Glomerular endothelial cell (primary cell): ENCODE results near the gene DPPA2. TPM values are rescaled to one million over a fixed set of nuclear protein-coding genes. Genes with fewer than 3 reads are reported as not detected.

Source experiments
- DNase-seq: peaks from one replicate; pipeline ENCODE4 v3.0.0-alpha.2; 2011; ENCODE audit warnings: low read depth, low spot score; ENCODE audit errors: extremely low read depth
- total RNA-seq: library from RNA; depleted of rRNA; stranded (reverse); fragments of >200 nt; gene quantifications from 2 replicates; pipeline ENCODE4 v1.2.3, GENCODE V29; 2015

Gene DPPA2
- total RNA-seq, 1 donor from 2014 or later: not detected

DNA sequence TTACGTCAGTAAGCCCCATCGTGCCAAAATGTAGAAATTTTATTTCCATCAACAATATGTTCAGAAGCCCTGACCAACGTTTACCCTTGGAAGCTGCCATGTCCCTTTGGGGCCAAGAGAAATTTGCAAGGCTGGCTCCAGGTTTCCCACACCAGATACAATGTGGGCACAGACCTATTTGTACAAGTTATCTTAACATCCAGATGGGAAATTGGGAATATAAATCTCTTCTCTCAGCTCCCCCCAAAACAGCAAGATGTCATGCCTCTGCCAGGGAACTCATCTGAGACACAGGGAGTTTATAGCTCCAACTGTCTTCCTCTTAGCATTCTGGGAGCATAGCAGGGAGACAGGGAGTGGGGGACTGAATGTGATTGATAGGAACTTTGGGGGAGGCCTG lies 9.3 kb upstream of the DPPA2 start:
- DNase-seq: no peak

DNA sequence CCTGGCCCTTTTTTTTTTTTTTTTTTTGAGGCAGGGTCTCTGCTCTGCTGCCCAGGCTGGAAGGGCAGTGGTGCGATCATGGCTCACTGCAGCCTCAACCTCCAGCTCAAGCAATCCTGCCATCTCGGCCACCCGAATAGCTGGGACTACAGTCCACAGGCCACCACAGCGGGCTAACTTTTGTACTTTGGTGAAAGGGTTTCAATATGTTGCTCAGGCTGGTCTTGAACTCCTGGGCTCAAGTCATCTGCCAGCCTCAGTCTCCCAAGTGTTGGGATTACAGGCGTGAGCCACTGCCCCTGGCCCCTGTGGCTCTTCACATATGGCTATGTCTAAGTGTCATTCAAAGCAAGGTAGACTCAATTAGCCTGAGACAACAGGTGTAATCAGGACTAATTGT lies 8.8 kb upstream of the DPPA2 start:
- no peak for DNase-seq

DNA sequence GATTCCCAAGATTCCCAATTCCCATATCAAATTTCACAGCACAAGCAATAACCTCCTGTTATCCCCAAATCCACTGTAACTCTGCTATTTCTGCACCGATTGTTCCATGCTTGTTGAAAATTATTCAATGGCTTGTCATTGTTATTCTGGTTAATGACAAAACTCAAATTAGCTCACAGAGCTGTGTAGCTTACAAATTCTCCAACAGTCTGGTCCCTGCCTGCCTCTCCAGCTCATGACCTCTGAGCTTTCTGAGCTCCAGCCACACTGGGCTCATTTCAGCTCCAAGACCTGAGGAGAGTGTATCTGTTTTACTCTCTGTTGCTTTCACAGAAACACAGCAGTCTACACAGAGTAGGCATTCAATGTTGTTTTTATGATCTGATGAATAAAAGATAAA lies 3.3 kb downstream of the DPPA2 start:
- no peak for DNase-seq

DNA sequence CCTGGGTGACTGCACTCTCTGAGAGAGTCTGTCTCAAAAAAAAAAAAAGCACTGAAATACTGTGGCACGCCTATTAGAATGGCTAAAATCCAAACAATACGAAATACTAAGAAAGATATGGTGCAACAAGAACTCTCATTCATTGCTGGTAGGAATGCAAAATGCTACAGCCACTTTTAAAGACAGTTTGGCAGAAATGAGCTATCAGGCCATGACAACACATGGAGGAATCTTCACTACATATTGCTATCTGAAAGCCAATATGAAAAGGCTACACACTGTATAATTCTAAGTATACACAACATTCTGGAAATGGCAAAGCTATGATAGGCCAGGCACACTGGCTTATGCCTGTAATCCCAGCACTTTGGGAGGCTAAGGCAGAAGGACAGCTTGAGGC lies 18.8 kb downstream of the DPPA2 start:
- no peak for DNase-seq

- DNase-seq: no peak
Measured at GRCh38 chr3:109284071-109284470, 32.2 kb downstream of the DPPA2 start.

- no peak for DNase-seq
Measured at GRCh38 chr3:109278546-109278945, 37.8 kb downstream of the DPPA2 start.

DNA sequence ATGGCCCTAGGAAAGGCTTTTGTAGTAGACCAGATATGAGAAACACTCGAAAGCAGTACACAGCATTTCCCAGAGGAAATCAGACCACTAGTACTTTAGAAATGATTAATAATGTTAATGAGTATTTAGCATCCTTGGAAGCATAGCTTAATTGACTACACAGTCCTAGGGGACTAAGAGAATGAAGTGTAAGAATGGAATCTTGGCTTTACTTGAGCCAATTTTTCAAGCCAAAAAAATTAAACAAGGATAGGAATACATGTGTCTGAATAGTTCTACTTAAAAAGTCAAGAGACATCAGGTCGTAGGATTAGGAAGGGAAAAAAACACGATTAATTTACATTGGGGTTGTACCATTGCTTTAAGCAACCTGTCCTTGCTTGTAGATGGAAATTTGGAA lies 38.2 kb downstream of the DPPA2 start:
- DNase-seq: no peak

DNA sequence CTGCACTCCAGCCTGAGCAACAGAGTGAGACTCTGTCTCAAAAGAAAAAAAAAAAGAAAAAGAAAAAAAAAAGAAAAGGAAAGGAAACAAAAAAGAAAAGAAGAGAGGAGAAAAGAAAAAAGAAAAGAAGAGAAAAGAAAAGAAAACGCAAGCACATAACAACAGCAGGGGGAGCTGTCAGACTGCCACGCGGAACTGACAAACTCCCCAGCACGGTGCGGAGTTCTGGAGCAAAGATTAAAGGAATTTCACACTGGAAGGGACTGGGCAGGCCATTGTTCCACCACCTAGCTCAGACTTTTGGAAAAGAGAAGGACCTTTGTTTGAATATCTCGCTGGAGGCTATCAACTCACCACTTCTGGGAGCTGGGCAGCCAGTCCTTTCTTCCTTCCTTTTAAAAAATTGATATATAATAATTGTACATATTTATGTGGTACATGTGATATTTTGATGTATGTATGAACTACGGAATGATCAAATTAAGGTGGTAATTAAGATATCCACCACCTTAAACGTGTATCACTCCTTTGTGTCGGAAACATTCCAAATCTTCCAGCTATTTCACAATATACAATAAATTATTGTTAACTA lies 40.5 kb downstream of the DPPA2 start:
- no peak for DNase-seq

GRCh38 chr3:109270779-109271178 lies 45.5 kb downstream of the DPPA2 start:
- DNase-seq: no peak

GRCh38 chr3:109269577-109270275 lies 46.6 kb downstream of the DPPA2 start:
- no peak for DNase-seq

GRCh38 chr3:109268181-109268580 lies 48.1 kb downstream of the DPPA2 start:
- no peak for DNase-seq

GRCh38 chr3:109265295-109265694 lies 51.0 kb downstream of the DPPA2 start:
- no peak for DNase-seq

GRCh38 chr3:109257269-109257668 lies 59.0 kb downstream of the DPPA2 start:
- no peak for DNase-seq

- no peak for DNase-seq
Measured at GRCh38 chr3:109254770-109255169, 61.5 kb downstream of the DPPA2 start.

- no peak for DNase-seq
Measured at GRCh38 chr3:109252641-109253040, 63.7 kb downstream of the DPPA2 start.

Other genes starting within 250 kb of the DPPA2 start
- gene MORC1, start 198.4 kb downstream of the DPPA2 start, total RNA-seq: not detected in 2 replicates
- gene C3orf85, start 179.8 kb downstream of the DPPA2 start, total RNA-seq: not detected in 2 replicates
- 0.92 TPM in 1 of 2 replicates, not detected in the other for gene DPPA4, start 21.0 kb upstream of the DPPA2 start, total RNA-seq